Esophagus squamous epithelium (tissue), 4 donors: ENCODE measurements around the gene HS1BP3.

ENCODE experiments used
- POLR2A ChIP-seq, 4 donors: fragments of 450-650 bp; IDR thresholded peaks; one replicate each; pipeline ENCODE4 v1.6.1; 2017; ENCODE audit warnings: antibody characterized with exemption in 4 of 4, mild to moderate bottlenecking in 4 of 4, moderate library complexity in 3 of 4
- TF ChIP-seq, protein P1 (sequence below), 6 experiments: fragments of 450-650 bp in 4 of 6; fragments of 200-600 bp in 2 of 6; sonication (generic) in 2 of 6; IDR thresholded peaks; one replicate each; pipeline ENCODE4 v1.5.1; 2016 to 2019; ENCODE audit warnings: antibody characterized with exemption in 6 of 6, mild to moderate bottlenecking in 4 of 6, moderate library complexity in 4 of 6

DNA sequence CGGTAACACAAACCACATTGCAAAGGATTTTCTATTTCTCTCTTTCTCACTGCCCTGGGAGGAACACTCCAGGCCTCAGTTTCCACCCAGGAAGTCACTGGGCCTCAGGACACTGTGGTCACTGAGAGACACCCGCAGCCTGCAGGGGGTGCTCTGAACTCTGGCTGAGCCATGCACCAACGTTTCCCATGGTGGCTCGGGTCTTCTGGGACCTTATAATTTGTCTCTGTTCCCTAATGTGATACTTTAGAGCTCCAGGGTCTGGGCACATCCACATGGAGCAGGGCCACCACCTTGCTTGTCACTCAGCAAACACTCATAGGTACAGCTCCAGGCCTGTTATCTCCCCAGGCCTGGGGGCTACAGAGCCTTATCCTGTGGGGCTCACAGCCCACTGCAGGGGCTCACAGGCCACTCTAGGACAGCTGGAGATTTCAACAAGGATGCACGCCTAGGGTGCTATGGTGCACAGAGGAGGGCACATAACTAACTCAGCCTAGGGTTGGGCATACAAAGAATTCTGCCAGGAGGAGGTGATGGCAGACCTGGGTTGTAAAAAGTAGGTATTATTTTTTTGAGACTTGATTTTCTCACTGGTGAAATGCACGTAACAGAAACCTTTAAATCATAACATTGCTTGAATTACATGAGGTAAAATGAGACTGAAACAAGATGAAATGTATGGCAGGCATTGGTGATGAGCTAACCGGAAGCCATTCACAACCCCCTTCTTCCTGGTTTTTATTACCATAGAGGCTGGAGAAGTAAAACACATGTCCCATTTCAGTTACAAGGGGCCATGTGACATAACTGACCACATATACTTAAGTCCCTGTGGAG lies 3.0 kb upstream of the HS1BP3 start:
- no peak for TF ChIP-seq POLR2A (IDR thresholded peaks at IDR 0.05)
- TF ChIP-seq, protein P1, sequence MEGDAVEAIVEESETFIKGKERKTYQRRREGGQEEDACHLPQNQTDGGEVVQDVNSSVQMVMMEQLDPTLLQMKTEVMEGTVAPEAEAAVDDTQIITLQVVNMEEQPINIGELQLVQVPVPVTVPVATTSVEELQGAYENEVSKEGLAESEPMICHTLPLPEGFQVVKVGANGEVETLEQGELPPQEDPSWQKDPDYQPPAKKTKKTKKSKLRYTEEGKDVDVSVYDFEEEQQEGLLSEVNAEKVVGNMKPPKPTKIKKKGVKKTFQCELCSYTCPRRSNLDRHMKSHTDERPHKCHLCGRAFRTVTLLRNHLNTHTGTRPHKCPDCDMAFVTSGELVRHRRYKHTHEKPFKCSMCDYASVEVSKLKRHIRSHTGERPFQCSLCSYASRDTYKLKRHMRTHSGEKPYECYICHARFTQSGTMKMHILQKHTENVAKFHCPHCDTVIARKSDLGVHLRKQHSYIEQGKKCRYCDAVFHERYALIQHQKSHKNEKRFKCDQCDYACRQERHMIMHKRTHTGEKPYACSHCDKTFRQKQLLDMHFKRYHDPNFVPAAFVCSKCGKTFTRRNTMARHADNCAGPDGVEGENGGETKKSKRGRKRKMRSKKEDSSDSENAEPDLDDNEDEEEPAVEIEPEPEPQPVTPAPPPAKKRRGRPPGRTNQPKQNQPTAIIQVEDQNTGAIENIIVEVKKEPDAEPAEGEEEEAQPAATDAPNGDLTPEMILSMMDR (IDR thresholded peaks at IDR 0.05): no peak
